ENCODE results near the gene PEX26.

- TF ChIP-seq EZH2 (IDR thresholded peaks at IDR 0.05; ENCODE audit: borderline replicate concordance, low read depth, low read length) (no peak), ZNF76 (CRISPR knock-in tag; IDR thresholded peaks at IDR 0.05; ENCODE audit: borderline replicate concordance) (no peak), SIN3A (IDR thresholded peaks at IDR 0.05; ENCODE audit: borderline replicate concordance in 2 of 2, control insufficient read depth in 1 of 2, low read depth in 2 of 2, low read length in 2 of 2) (no peak), CTCF (IDR thresholded peaks at IDR 0.05 in 2 of 3, conservative IDR thresholded peaks at IDR 0.05 in 1 of 3; ENCODE audit: insufficient read depth in 2 of 3, low read depth in 1 of 3, low read length in 3 of 3) (no peak), XRCC4 (IDR thresholded peaks at IDR 0.05; ENCODE audit: extremely low read depth, insufficient read depth, insufficient read length) (no peak), ZNF696 (CRISPR knock-in tag; conservative IDR thresholded peaks at IDR 0.05) (no peak), YY1 (IDR thresholded peaks at IDR 0.05; ENCODE audit: borderline replicate concordance in 1 of 3, control insufficient read depth in 1 of 3, extremely low read depth in 1 of 3, insufficient read depth in 3 of 3, insufficient read length in 1 of 3, insufficient replicate concordance in 2 of 3, low read depth in 1 of 3, low read length in 2 of 3) (no peak), MAX (CRISPR knock-in tag; IDR thresholded peaks at IDR 0.05) (no peak), SMAD3 (CRISPR knock-in tag; conservative IDR thresholded peaks at IDR 0.05) (no peak), MGA (IDR thresholded peaks at IDR 0.05) (no peak), NR2C1 (IDR thresholded peaks at IDR 0.05) (no peak), NR2C1 (tag; IDR thresholded peaks at IDR 0.05) (no peak), ZNF512 (tag; IDR thresholded peaks at IDR 0.05) (no peak)
Observed at GRCh38 chr22:18121506-18121905, 43.7 kb downstream of the PEX26 start.
